ENCODE data around the gene EFNB2.

The EFNB2 gene

DNA sequence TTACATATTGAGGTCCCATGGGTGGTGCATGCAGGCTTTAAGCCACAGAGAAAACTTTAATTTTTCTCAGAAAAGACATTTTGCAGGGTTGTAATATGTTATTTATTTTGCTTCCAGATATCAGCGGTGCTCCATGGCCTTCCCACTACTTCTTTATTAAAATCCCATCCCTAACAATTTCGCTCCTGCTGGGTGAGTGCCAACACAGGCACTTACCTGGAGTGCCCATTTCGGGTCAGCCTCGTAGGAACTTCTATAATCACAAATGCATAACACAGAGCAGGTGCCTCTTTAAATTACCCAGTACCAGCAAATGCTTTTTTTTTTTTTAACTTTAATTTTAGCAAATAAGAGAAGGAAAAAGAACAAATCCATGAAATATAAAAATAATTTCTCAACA, 86.4 kb downstream of the EFNB2 start:
- H3K4me2 ChIP-seq (ENCODE audit: low read length) = no peak overlapping the region
- TF ChIP-seq EZH2phosphoT487 (IDR thresholded peaks at IDR 0.05; ENCODE audit: borderline replicate concordance, low read length) = no peak
- TF ChIP-seq, protein P1, sequence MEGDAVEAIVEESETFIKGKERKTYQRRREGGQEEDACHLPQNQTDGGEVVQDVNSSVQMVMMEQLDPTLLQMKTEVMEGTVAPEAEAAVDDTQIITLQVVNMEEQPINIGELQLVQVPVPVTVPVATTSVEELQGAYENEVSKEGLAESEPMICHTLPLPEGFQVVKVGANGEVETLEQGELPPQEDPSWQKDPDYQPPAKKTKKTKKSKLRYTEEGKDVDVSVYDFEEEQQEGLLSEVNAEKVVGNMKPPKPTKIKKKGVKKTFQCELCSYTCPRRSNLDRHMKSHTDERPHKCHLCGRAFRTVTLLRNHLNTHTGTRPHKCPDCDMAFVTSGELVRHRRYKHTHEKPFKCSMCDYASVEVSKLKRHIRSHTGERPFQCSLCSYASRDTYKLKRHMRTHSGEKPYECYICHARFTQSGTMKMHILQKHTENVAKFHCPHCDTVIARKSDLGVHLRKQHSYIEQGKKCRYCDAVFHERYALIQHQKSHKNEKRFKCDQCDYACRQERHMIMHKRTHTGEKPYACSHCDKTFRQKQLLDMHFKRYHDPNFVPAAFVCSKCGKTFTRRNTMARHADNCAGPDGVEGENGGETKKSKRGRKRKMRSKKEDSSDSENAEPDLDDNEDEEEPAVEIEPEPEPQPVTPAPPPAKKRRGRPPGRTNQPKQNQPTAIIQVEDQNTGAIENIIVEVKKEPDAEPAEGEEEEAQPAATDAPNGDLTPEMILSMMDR (IDR thresholded peaks at IDR 0.05; ENCODE audit: low read depth, low read length, poor library complexity, severe bottlenecking) = no peak

DNA sequence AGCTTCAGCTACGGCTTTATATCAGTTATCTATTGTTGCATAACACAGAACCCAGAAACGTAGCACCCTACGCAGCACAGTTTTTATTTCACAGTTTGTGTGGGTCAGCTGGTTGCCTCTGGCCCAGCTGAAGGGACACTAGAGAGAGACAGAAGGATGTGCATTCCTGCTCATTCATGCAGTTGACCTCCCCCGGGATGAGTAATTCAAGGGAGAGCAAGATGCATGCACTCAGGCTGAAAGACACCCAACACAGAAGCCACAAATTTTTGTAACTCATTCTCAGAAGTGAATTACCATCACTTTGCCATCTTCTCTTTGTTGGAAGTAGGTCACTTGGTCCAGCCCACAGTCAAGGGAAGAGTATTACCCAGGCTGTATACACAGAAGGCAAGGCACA, 89.5 kb downstream of the EFNB2 start:
- Histone ChIP-seq H3K9me3 (ENCODE audit: control insufficient read depth, insufficient read depth, low read length) (no peaks in the 10 kb centered on the region), H3K4me2 (ENCODE audit: low read length) (no peak overlapping the region), H3K9me2 (replicated peaks; ENCODE audit: control insufficient read depth, low read length) (no peaks in the 10 kb centered on the region), H3F3A (ENCODE audit: control insufficient read depth, insufficient read depth) (no peaks in the 10 kb centered on the region), H3K4me3 (ENCODE audit: low read length) (no peak overlapping the region), H4K20me1 (ENCODE audit: control insufficient read depth, insufficient read depth, low read depth, low read length) (no peaks in the 10 kb centered on the region), H3K36me3 (ENCODE audit: control insufficient read depth, low read length) (no peaks in the 10 kb centered on the region), H3K27ac (ENCODE audit: low read depth, low read length) (no peak overlapping the region), H3K79me2 (ENCODE audit: control insufficient read depth, low read length) (no peaks in the 10 kb centered on the region), H3K4me1 (ENCODE audit: control insufficient read depth, low read length) (peaks cover 11% of the 10 kb centered on the region), H3K27me3 (ENCODE audit: control insufficient read depth, low read length) (no peaks in the 10 kb centered on the region; the same call in 1 of the 2 replicates)
- no peak for TF ChIP-seq EZH2phosphoT487 (IDR thresholded peaks at IDR 0.05; ENCODE audit: borderline replicate concordance, low read length)
- TF ChIP-seq, protein P1 (IDR thresholded peaks at IDR 0.05; ENCODE audit: low read depth, low read length, poor library complexity, severe bottlenecking) = no peak

More for the DNA sequence above, 86.4 kb downstream of the EFNB2 start:
- Histone ChIP-seq H3K4me3 (ENCODE audit: low read length) (no peak overlapping the region), H3K27me3 (ENCODE audit: control insufficient read depth, low read length) (no peaks in the 10 kb centered on the region; the same call in 1 of the 2 replicates), H3K27ac (ENCODE audit: low read depth, low read length) (no peak overlapping the region), H3K4me1 (ENCODE audit: control insufficient read depth, low read length) (peaks cover 11% of the 10 kb centered on the region), H3K9me2 (replicated peaks; ENCODE audit: control insufficient read depth, low read length) (no peaks in the 10 kb centered on the region), H3K36me3 (ENCODE audit: control insufficient read depth, low read length) (no peaks in the 10 kb centered on the region), H3K9me3 (ENCODE audit: control insufficient read depth, insufficient read depth, low read length) (no peaks in the 10 kb centered on the region), H3F3A (ENCODE audit: control insufficient read depth, insufficient read depth) (no peaks in the 10 kb centered on the region), H4K20me1 (ENCODE audit: control insufficient read depth, insufficient read depth, low read depth, low read length) (no peaks in the 10 kb centered on the region), H3K79me2 (ENCODE audit: control insufficient read depth, low read length) (no peaks in the 10 kb centered on the region)

DNA sequence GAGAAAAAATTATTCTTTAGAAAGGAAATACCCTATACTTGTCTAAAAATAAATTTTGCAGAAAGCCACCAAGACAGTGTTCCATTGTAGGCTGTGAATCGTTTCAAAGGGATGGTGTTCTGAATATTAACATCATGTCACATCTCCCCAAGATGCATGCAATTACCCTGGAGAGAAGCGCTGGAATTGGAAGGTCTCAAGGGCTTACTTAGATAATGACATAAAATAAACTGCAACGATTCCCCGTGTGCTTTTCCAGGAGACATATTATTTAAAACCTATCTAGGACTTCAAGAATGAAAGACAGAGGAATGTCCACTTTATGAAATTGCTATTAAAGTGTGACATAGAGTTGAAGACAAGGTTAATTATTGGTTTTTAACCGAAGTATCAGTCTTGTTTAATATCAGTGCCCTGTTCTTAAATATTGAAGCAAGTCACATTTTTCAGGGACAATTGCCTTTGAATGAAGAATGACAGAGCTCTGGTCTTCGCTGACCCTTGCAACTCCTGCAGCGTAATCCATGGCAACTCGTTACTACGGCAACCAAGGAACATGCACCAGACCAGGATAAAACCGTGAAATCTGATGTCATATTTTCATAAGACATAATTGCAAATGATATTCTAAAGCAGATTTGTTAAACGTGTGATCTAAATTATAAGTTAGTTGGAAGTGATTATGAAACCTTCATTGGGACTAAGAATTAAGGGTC, 91.7 kb downstream of the EFNB2 start:
- no peak for TF ChIP-seq EZH2phosphoT487 (IDR thresholded peaks at IDR 0.05; ENCODE audit: borderline replicate concordance, low read length)
- TF ChIP-seq, protein P1 (IDR thresholded peaks at IDR 0.05; ENCODE audit: low read depth, low read length, poor library complexity, severe bottlenecking) = no peak
- Histone ChIP-seq H3K36me3 (ENCODE audit: control insufficient read depth, low read length) (no peaks in the 10 kb centered on the region), H3K9me2 (replicated peaks; ENCODE audit: control insufficient read depth, low read length) (no peaks in the 10 kb centered on the region), H3K9me3 (ENCODE audit: control insufficient read depth, insufficient read depth, low read length) (no peaks in the 10 kb centered on the region), H3K27ac (ENCODE audit: low read depth, low read length) (no peak overlapping the region), H3K27me3 (ENCODE audit: control insufficient read depth, low read length) (no peaks in the 10 kb centered on the region; the same call in 1 of the 2 replicates), H3K4me1 (ENCODE audit: control insufficient read depth, low read length) (peaks cover 11% of the 10 kb centered on the region), H4K20me1 (ENCODE audit: control insufficient read depth, insufficient read depth, low read depth, low read length) (no peaks in the 10 kb centered on the region), H3K4me2 (ENCODE audit: low read length) (no peak overlapping the region), H3F3A (ENCODE audit: control insufficient read depth, insufficient read depth) (no peaks in the 10 kb centered on the region), H3K4me3 (ENCODE audit: low read length) (no peak overlapping the region), H3K79me2 (ENCODE audit: control insufficient read depth, low read length) (no peaks in the 10 kb centered on the region)
